Brain microvascular endothelial cell (primary cell): ENCODE results near the gene KLF8.

Experiments
- DNase-seq: peaks from one replicate; pipeline ENCODE4 v3.0.0-alpha.2; 2020
- H3K27ac ChIP-seq: fragments of 250-450 bp; sonication (Bioruptor Pico); 2 replicates; pipeline ENCODE4 v1.5.1; 2020; ENCODE audit warnings: mild to moderate bottlenecking, moderate library complexity
- H3K27me3 ChIP-seq: fragments of 250-450 bp; sonication (Bioruptor Pico); replicated peaks from 2 replicates; pipeline ENCODE4 v1.5.1; 2020; ENCODE audit warnings: mild to moderate bottlenecking
- H3K36me3 ChIP-seq: fragments of 250-450 bp; sonication (Bioruptor Pico); replicated peaks from 2 replicates; pipeline ENCODE4 v1.5.1; 2020; ENCODE audit warnings: mild to moderate bottlenecking
- H3K4me3 ChIP-seq: 2 replicates; pipeline ENCODE4 v1.5.1; 2011; ENCODE audit warnings: low read depth, mild to moderate bottlenecking, control low read depth, low read length, moderate library complexity
- CTCF ChIP-seq: IDR thresholded peaks from 2 replicates; pipeline ENCODE4 v1.5.1; 2011; ENCODE audit warnings: low read depth, mild to moderate bottlenecking, moderate library complexity, low read length, control low read depth, inconsistent platforms; ENCODE audit errors: missing control alignments
- in situ Hi-C: cut with HindIII; loops from 2 replicates; pipeline ENCODE4 v1.10.0; 2017; ENCODE audit warnings: low sequenced_read_pairs, low pct_ligation_motif_present

KLF8 gene

GRCh38 chrX:56248492-56248891, 16.3 kb downstream of the KLF8 start:
- Histone ChIP-seq H3K27ac (no peak overlapping the region), H3K4me3 (no peak overlapping the region), H3K27me3 (no peaks in the 10 kb centered on the region), H3K36me3 (no peaks in the 10 kb centered on the region)
- in situ Hi-C loops: no loop called here
- peak; percentile 71 for TF ChIP-seq CTCF
- peak; percentile 23 for DNase-seq

GRCh38 chrX:56253832-56254703, 21.9 kb downstream of the KLF8 start:
- Histone ChIP-seq H3K36me3 (no peaks in the 10 kb centered on the region), H3K4me3 (no peak overlapping the region), H3K27me3 (no peaks in the 10 kb centered on the region), H3K27ac (no peak overlapping the region)
- in situ Hi-C loops: no loop called here
- no peak for TF ChIP-seq CTCF
- no peak for DNase-seq

- peak; percentile 7 for DNase-seq
- H3K36me3 ChIP-seq: no peaks in the 10 kb centered on the region
- H3K27ac ChIP-seq: no peak overlapping the region
- no peak overlapping the region for H3K4me3 ChIP-seq
- no peak for TF ChIP-seq CTCF
- in situ Hi-C loops: no loop called here
- H3K27me3 ChIP-seq: no peaks in the 10 kb centered on the region
Observed at GRCh38 chrX:56268888-56269287, 36.7 kb downstream of the KLF8 start.

GRCh38 chrX:56278692-56279091, 46.5 kb downstream of the KLF8 start:
- no peaks in the 10 kb centered on the region for H3K27me3 ChIP-seq
- in situ Hi-C loops: no loop called here
- no peak overlapping the region for H3K4me3 ChIP-seq
- no peak overlapping the region for H3K27ac ChIP-seq
- no peak for DNase-seq
- no peak for TF ChIP-seq CTCF
- H3K36me3 ChIP-seq: no peaks in the 10 kb centered on the region

GRCh38 chrX:56279863-56280262, 47.7 kb downstream of the KLF8 start:
- Histone ChIP-seq H3K27me3 (no peaks in the 10 kb centered on the region), H3K4me3 (no peak overlapping the region), H3K27ac (no peak overlapping the region), H3K36me3 (no peaks in the 10 kb centered on the region)
- in situ Hi-C loops: no loop called here
- TF ChIP-seq CTCF: no peak
- DNase-seq: no peak

GRCh38 chrX:56281789-56282188, 49.6 kb downstream of the KLF8 start:
- H3K36me3 ChIP-seq: no peaks in the 10 kb centered on the region
- no peak for TF ChIP-seq CTCF
- DNase-seq: no peak
- no peak overlapping the region for H3K27ac ChIP-seq
- H3K27me3 ChIP-seq: no peaks in the 10 kb centered on the region
- no peak overlapping the region for H3K4me3 ChIP-seq
- in situ Hi-C loops: no loop called here
